ENCODE results near the gene DGKZ.

DNA sequence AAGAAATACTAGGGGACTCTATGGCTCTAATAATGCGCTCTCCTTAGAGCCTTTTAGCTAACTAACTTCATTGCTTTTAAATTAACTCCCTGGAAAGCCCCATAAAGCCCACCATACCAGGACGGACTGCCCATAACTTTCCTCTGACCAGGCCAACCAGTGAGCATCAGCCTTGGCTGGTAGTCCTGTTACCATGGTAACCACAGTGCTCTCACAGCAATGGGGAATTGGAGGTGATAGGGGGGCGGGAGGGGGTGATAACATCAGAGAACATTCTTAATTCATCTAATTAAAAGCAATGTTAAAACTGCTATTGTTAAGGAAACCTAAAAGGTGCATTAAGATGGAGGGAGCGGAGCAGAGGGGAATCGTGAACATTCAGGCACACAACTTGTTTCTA lies 71.5 kb downstream of the DGKZ start:
- TF ChIP-seq, protein P1, sequence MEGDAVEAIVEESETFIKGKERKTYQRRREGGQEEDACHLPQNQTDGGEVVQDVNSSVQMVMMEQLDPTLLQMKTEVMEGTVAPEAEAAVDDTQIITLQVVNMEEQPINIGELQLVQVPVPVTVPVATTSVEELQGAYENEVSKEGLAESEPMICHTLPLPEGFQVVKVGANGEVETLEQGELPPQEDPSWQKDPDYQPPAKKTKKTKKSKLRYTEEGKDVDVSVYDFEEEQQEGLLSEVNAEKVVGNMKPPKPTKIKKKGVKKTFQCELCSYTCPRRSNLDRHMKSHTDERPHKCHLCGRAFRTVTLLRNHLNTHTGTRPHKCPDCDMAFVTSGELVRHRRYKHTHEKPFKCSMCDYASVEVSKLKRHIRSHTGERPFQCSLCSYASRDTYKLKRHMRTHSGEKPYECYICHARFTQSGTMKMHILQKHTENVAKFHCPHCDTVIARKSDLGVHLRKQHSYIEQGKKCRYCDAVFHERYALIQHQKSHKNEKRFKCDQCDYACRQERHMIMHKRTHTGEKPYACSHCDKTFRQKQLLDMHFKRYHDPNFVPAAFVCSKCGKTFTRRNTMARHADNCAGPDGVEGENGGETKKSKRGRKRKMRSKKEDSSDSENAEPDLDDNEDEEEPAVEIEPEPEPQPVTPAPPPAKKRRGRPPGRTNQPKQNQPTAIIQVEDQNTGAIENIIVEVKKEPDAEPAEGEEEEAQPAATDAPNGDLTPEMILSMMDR (IDR thresholded peaks at IDR 0.05; ENCODE audit: low read depth, low read length): no peak
- TF ChIP-seq POLR2A (IDR thresholded peaks at IDR 0.05; ENCODE audit: extremely low read depth, insufficient read length): no peak
- no peak for TF ChIP-seq MYC (IDR thresholded peaks at IDR 0.05; ENCODE audit: low read depth, low read length)
- no peak for TF ChIP-seq MAX (IDR thresholded peaks at IDR 0.05; ENCODE audit: low read depth, low read length)
